Stimulated activated CD4-positive, alpha-beta T cell treated with anti-CD3 and anti-CD28 coated beads, TNF-alpha, amount 100 ng/mL, for 1 hour (primary cell): ENCODE results near the gene OR13C8.

ENCODE experiments used
- DNase-seq, 3 donors: peaks; one replicate each; pipeline ENCODE4 v3.0.0-alpha.2; 2020; ENCODE audit warnings: low read depth in 3 of 3, low spot score in 1 of 3

Gene OR13C8

DNA sequence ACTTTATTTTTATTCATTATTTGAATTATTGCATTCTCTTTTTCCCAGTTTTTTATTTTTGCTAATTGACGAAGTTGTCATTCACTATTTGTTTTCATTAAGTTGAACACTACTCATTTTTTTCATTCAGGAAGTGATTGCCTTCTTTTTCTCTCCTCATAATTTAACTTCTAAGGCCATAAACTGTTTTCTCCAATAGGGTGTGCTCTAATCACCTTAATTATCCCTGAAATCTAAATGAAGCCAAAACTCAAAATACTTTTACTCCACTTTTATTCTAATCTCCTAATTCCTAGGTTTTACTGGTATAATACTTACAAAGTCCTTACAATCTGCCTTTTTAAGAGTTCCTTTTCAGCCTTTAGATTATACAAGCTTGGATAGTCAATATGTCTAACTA is 39.4 kb downstream of the OR13C8 start:
- no peak for DNase-seq

DNA sequence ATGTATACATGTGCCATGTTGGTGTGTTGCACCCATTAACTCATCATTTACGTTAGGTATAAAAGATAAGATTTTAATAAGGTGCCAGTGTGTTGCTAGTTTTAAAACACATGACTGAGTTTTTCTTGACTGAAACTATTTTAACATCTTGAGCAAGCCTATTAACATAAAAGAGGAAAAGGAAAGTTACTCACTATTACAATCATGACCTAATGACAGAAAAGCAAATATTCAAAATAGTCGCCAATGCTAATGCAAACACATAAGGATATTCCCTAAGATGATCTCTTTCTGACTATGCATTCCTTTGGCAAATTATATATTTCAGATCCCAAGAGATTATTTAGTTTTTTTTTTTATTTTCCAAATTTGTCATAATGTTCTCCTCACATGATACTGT is 42.2 kb downstream of the OR13C8 start:
- DNase-seq, result no peak

DNA sequence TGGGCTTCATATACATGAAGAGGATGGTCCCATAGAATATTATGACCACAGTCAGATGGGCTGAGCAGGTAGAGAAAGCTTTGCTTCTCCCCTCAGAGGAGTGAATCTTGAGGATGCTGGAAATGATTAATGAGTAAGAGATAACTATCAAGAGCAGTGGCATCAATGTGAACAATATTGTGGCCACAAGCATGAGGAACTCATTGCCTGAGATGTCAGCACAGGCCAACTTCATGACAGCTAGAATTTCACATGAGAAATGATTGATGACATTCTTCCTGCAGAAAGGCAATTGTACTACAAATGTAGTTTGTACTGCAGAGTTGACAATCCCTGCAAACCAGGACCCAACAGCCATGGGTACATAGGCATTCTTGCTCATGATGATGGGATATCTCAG is 48.5 kb downstream of the OR13C8 start:
- DNase-seq, result no peak

DNA sequence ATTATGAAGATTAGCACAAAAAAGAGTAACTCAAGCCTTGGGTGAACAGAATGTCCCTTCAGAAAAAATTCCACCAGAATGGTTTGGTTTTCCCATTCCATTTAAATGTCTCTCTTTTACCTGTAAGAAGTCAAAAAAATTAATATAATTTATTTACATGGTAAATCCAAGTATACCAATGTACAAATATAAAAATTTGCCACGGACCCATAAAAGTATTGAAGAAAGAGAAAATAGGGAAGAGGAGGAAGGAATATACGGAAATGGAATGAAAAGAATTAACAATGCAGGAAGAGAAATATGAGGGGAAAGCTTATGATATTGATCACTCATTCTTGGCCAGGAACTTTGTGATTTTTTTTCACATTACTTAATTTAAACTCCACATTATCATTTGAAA is 49.1 kb downstream of the OR13C8 start, which contains the start of gene OR13C9:
OR13C9 (minus strand) TSS at position 101 of the 400 bp plus-strand sequence; CDS start at position 101, 0 bp downstream.
- DNase-seq, result no peak
